ENCODE measurements around the gene CELF1. TPM values are rescaled to one million over a fixed set of nuclear protein-coding genes. Genes with fewer than 3 reads are reported as not detected.

The CELF1 gene
- total RNA-seq, 1 experiment from 2014 or later, result 152 TPM

GRCh38 chr11:47485107-47485506 is 67.8 kb downstream of the CELF1 start:
- TF ChIP-seq CTCF (IDR thresholded peaks at IDR 0.05; ENCODE audit: insufficient read depth in 1 of 2, low read depth in 1 of 2, low read length in 1 of 2, severe bottlenecking in 1 of 2, unreplicated experiment in 1 of 2), result no peak
- H3K9me3 Mint-ChIP-seq (ENCODE audit: unreplicated experiment), result no peaks in the 10 kb centered on the region
- no peaks in the 10 kb centered on the region for H3K27me3 Mint-ChIP-seq (ENCODE audit: insufficient read depth, unreplicated experiment)
- no peak overlapping the region for H3K27ac Mint-ChIP-seq (ENCODE audit: unreplicated experiment)
- H3K9me3 ChIP-seq, result no peaks in the 10 kb centered on the region
- intact Hi-C loops (cut with micrococcal nuclease; ENCODE audit: unreplicated experiment), result loop anchor here (10.0 kb wide), 1 partner anchor 70 kb away; the partner anchor contains the start of gene CELF1
- H3K4me3 ChIP-seq (ENCODE audit: low read depth, low read length), result no peak overlapping the region
- no TSS peak for BruUV-seq (replicated peaks)
- no peak for DNase-seq
- no peak overlapping the region for H3K4me3 Mint-ChIP-seq (ENCODE audit: unreplicated experiment)
- H3K36me3 Mint-ChIP-seq (ENCODE audit: insufficient read depth, unreplicated experiment), result peaks cover 96% of the 10 kb centered on the region
- peaks cover 7% of the 10 kb centered on the region for H3K36me3 ChIP-seq (ENCODE audit: control insufficient read depth, insufficient read depth, low read length)
- no peaks in the 10 kb centered on the region for H3K27me3 ChIP-seq (replicated peaks; ENCODE audit: control insufficient read depth, insufficient read depth, low read length)
- peaks cover 9% of the 10 kb centered on the region for H3K4me1 Mint-ChIP-seq (ENCODE audit: low read depth, unreplicated experiment)
- no peaks in the 10 kb centered on the region for H3K4me1 ChIP-seq
- ChIA-PET CTCF (no interaction called here), POLR2A (no interaction called here)

- ChIA-PET CTCF (no interaction called here), POLR2A (no interaction called here)
- Mint-ChIP-seq H3K9me3 (ENCODE audit: unreplicated experiment) (no peaks in the 10 kb centered on the region), H3K4me3 (ENCODE audit: unreplicated experiment) (no peak overlapping the region), H3K27me3 (ENCODE audit: insufficient read depth, unreplicated experiment) (no peaks in the 10 kb centered on the region), H3K27ac (ENCODE audit: unreplicated experiment) (no peak overlapping the region), H3K4me1 (ENCODE audit: low read depth, unreplicated experiment) (no peaks in the 10 kb centered on the region), H3K36me3 (ENCODE audit: insufficient read depth, unreplicated experiment) (peaks cover 100% of the 10 kb centered on the region)
- TF ChIP-seq CTCF (IDR thresholded peaks at IDR 0.05; ENCODE audit: insufficient read depth in 1 of 2, low read depth in 1 of 2, low read length in 1 of 2, severe bottlenecking in 1 of 2, unreplicated experiment in 1 of 2), result no peak
- no peak for DNase-seq
- Histone ChIP-seq H3K4me3 (ENCODE audit: low read depth, low read length) (no peak overlapping the region), H3K27me3 (replicated peaks; ENCODE audit: control insufficient read depth, insufficient read depth, low read length) (no peaks in the 10 kb centered on the region), H3K4me1 (no peaks in the 10 kb centered on the region), H3K9me3 (no peaks in the 10 kb centered on the region), H3K36me3 (ENCODE audit: control insufficient read depth, insufficient read depth, low read length) (peaks cover 9% of the 10 kb centered on the region)
- intact Hi-C loops (cut with micrococcal nuclease; ENCODE audit: unreplicated experiment), result loop anchor here (10.0 kb wide), 1 partner anchor 71 kb away; the partner anchor contains the start of gene CELF1
- no TSS peak for BruUV-seq (replicated peaks)
Measured at GRCh38 chr11:47483457-47483856, 69.5 kb downstream of the CELF1 start.

- intact Hi-C loops (cut with micrococcal nuclease; ENCODE audit: unreplicated experiment), result loop anchor here (10.0 kb wide), 1 partner anchor 74 kb away; the partner anchor contains the start of gene CELF1
- H3K36me3 ChIP-seq (ENCODE audit: control insufficient read depth, insufficient read depth, low read length), result peaks cover 11% of the 10 kb centered on the region
- CTCF ChIA-PET, result interaction anchor here (0.6 kb wide), 1 partner anchor 440 kb away, joined by 3 read pairs; no protein-coding TSS in a partner anchor
Measured at GRCh38 chr11:47480762-47481161, 72.2 kb downstream of the CELF1 start.

More at GRCh38 chr11:47480762-47481161, 72.2 kb downstream of the CELF1 start:
- no peaks in the 10 kb centered on the region for H3K4me1 Mint-ChIP-seq (ENCODE audit: low read depth, unreplicated experiment)
- Histone ChIP-seq H3K4me1 (no peaks in the 10 kb centered on the region), H3K4me3 (ENCODE audit: low read depth, low read length) (no peak overlapping the region), H3K27me3 (replicated peaks; ENCODE audit: control insufficient read depth, insufficient read depth, low read length) (no peaks in the 10 kb centered on the region), H3K9me3 (no peaks in the 10 kb centered on the region)
- H3K9me3 Mint-ChIP-seq (ENCODE audit: unreplicated experiment), result no peaks in the 10 kb centered on the region
- BruUV-seq (replicated peaks), result no TSS peak
- POLR2A ChIA-PET, result no interaction called here
- H3K36me3 Mint-ChIP-seq (ENCODE audit: insufficient read depth, unreplicated experiment), result peaks cover 100% of the 10 kb centered on the region
- H3K27ac Mint-ChIP-seq (ENCODE audit: unreplicated experiment), result no peak overlapping the region
- no peak overlapping the region for H3K4me3 Mint-ChIP-seq (ENCODE audit: unreplicated experiment)
- no peak for DNase-seq
- H3K27me3 Mint-ChIP-seq (ENCODE audit: insufficient read depth, unreplicated experiment), result no peaks in the 10 kb centered on the region
- no peak for TF ChIP-seq CTCF (IDR thresholded peaks at IDR 0.05; ENCODE audit: insufficient read depth in 1 of 2, low read depth in 1 of 2, low read length in 1 of 2, severe bottlenecking in 1 of 2, unreplicated experiment in 1 of 2)
